Fibroblast of skin of abdomen (primary cell): ENCODE results near the gene OLFM1. TPM values are rescaled to one million over a fixed set of nuclear protein-coding genes. Genes with fewer than 3 reads are reported as not detected.

Experiments used
- DNase-seq: peaks from one replicate; pipeline ENCODE4 v3.0.0-alpha.2; 2013
- polyA plus RNA-seq, 2 experiments: library from polyadenylated mRNA; unstranded; fragments of 120-200 nt; gene quantifications; one replicate each; pipeline ENCODE4 v1.2.1, GENCODE V29; 2013; ENCODE audit not compliant: insufficient read length in 2 of 2

Gene OLFM1
- polyA plus RNA-seq (2013, experiment 1 of 2; ENCODE audit: insufficient read length) = 0.96 TPM
- polyA plus RNA-seq (2013, experiment 2 of 2; ENCODE audit: insufficient read length) = 0.92 TPM

DNA sequence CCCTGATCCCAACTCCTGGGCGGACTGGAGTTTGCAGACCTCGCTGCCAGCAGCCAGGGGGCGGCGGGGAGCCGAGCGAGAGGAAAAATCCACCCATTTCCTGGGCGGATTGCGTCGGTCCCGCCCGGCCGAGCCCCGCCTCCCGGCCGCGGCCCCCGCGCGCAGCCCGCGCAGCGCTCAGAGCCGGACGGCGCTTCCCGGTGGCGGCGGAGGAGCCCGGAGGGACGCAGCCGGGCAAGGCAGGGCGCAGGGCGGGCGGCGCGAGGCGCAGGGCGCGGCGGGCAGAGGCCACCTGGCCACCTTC lies at the start of gene OLFM1:
OLFM1 (plus strand) TSS at position 180 of the 304 bp plus-strand sequence. CDS start 322 bp downstream, outside the sequence.
- peak; percentile 35 for DNase-seq

DNA sequence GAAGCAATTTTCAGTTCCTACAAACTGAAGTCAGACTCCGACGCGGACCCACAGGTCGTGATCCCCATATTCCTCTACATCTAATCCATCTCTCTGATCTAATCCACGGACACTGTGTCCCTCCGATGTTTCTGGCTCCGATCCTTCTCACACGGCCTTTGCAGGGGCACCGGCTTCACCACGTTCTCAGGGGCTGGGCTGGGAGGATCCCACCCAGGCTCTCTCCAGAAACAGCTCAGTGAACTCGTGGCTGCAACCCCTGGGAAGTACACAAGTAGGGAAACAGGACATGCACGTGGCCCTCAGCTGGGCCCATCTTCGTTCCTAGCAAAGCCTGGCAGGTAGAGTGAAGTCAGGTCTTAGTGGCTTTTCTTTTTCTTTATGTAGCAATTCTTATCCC lies 49.1 kb upstream of the OLFM1 start:
- DNase-seq = no peak

DNA sequence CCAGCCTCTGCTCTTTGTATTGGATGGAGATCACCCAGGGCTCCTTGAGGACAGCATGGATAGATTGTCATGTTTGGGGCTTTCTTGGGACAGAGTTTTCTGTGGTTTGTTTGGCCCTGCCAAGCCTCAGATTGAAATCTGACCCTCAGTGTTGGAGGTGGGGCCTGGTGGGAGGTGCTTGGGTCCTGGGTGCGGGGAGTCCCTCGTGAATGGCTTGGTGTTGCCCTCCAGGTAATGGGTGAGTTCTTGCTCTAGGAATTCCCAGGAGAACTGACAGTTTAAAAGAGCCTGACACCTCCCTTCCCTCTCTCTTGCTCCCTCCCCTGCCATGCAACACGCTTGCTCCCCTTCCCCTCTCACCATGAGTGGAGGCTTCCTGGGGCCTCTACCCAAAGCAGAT lies 48.6 kb upstream of the OLFM1 start:
- no peak for DNase-seq

DNA sequence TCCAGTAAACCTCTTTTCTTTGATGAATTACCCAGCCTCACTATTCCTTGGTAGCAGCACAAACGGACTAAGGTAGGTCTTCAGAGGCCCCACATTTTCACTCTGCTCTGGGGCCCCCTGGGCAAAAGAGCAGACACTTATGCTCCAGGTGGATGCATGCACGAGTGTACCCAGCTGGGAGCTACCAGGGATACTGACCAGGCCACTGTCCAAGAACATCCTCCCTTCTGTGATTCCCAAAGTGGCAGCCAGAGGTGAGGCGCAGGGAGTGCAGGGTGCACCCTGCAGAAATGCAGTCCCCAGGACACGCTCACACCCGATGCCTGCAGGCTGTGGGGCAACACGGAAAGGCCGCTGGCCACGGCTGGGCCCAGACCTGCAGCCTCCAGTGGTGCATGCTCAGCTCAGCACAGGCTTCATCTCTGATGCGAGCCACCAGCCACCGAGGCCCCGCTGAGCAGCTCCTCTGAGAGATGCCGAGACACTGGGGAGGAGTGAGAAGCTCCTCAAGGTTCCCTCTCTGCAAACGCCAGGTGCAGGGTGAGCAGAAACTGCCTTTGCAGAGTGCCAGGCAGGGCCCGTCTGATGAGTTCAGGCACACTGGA lies 48.1 kb upstream of the OLFM1 start:
- no peak for DNase-seq

DNA sequence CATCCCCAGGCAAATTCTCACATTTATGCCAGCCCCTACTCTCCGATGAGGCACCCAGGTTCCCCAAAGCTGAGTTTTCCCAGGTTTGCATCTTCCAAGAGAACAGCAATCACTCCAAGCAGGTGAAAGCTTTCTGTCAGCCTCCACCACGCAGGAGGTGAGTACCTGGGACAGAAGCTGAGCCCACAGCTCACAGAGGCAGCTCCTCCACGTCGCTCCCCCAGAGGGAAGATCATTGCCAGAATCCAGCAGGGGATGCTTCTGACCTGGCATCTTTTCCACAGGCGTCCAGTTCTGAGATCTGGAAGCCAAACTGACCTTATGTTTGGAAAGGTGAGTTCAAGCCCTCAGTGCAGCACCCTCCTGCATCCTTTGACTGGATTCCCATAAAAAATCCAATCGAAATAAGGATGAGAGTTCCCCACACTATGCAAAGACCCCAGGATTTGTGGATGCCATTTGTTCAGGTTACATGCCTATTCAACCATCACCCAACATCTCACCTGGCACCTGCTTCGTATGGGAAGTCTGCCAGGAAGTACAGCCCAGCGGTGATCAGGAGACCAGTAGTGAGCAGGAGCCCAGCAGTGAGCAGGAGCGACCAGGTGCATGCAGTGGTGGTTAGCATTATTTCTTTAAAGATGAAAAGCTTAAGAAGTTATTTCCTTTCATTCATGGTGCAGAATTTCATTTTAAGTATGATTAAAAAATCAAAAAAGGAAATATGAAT lies 47.4 kb upstream of the OLFM1 start:
- no peak for DNase-seq

DNA sequence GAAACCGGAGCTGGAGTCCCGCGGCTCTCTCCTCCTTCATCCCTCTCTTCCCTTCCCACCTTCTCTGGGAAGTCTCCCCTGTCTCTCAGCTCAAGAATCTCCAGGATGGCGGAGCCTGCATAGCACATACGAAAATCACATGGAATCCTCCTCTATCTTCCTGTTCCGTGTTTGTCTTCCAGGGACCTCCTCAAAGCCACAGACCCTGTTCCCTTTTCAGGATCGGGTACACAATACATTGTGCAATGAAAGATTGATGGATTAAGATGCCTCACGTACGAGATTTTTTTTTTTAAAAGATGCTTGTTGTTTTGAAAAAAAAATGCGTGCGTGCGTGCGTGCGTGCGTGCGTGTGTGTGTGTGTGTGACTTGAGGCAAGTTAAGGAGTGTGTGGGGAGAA lies 46.6 kb upstream of the OLFM1 start:
- DNase-seq = no peak

DNA sequence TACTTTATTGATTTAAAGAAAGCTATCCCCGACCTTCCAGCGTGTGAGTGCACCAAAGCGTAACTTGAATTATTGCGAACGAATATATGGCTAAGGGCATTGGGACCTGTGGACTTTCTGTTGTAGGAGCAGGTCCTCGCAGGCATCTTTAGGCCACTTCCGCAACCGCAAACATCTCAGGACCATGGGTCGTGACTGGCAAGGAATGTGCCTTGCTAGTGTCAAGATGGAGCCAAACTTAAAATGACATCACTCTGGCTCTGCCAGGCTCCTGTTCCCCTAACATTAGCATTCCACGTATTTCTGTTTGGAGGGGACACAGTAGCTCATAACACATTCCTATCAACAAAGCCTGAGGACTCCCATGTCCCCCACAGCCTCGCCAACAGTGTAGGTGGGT lies 44.1 kb upstream of the OLFM1 start:
- DNase-seq = no peak

DNA sequence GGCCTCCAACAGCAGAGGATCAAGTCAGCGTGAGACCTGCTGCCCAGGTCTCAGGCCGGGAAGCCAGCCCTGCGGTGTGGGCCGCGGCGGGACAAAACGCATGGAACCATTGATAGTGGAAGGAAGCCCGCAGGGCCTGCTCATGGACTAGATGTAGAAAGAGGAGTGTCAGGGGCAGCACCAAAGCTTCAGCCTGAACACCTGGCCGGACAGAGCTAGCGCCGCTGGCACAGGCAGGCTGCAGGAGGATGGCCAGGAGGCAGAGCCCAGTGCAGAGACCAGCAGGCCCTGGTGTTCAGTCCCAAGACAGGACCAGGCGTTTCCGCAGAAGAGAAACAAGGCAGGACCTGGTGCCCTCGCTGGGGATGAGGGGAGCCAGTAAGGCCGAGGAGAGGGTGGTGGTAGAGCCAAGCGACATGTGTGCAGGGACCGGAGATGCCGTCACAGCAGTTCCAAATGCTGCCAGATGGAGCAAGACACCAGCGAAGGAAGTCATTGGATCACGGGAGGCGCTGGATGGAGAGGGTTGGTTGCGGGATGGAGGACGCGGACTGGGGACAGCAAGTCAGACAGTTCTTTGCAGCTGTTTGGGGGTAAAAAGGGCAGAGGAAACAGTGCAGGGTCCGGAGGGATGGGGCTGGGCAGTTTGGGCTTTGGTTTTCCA lies 42.1 kb upstream of the OLFM1 start:
- no peak for DNase-seq

DNA sequence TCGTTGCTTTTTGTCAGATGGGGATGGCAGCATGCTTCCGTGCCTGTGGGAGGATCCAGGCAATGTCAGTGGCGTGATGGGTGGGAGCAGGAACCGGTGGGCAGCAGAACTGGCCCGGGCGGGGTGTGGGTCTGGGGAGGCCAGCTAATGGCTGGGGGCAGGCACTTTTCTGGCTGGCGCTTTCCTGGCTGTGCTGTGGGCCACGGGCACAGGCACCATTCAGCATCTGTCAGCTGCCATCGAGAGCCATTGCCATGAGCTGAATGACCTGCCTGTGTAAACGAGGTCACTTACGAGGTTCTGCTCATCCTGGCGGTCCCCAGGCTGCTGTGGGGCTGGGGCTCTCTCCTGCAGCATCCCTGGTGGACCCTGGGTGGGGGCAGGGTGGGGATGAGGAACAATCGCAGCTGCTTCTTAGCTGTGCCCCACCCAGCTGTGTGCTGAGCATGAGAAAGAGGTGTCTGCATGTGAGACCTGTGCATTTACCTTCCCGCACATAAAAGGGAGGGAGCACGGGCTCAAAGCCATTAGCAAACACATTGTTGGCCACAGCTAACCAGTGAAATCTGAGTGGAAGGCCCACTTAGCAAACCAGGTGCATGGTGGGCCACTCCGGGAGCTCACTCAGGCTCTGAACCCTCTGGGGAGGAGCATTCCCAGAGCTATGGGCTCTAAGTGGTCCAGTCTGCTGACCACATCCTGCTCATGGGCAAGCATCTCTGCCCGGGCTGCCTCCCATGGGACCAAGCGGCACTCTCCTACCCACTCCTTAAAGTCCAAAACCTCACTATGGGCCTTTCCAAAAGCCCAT lies 41.3 kb upstream of the OLFM1 start:
- no peak for DNase-seq

DNA sequence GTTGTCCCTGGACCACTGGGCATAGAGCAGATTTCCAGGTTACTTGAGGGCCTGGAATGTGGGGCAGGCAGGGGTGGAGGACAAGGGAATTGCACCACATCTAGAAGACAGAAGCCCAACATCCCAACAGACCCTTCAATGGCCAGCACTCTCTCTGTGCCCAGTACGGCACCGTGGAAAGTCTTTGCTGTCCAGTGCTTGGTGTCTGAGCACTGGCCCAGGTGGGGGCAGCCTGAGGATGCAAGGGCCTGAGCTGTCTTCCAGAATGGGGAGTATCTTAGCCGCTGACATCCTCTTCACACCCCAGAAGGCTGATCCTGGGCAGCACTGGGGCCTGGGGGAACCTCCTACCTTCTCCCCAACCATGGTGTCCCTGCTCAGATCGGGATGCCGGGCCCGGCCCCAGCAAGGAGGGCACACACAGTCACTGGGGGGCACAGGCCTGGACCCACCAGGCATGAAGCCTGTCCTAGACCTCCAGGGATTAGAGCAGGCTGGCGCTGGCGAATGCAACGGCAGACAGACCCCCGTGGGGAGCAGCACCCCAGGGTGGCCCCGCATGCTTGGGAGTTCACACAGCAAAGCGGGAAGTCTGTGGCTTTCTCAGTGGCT lies 40.6 kb upstream of the OLFM1 start:
- no peak for DNase-seq

DNA sequence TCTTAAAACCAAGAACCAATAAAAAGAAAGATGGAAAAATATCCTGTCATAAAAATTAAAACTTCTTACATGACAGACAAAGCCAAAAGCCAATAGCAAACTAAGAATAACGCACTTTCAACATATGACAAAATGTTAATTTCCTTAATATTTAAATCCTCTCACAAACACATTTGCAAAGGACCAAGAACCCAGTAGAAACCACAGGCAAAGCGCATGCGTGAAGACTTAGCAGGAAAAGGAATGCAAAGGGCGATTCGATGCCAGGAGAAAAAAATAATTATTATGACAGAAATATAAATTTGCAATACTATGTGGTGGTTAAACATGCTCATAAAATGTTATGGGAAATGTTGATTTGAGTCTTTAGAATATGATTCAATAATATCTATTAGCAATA lies 39.9 kb upstream of the OLFM1 start:
- DNase-seq = no peak

DNA sequence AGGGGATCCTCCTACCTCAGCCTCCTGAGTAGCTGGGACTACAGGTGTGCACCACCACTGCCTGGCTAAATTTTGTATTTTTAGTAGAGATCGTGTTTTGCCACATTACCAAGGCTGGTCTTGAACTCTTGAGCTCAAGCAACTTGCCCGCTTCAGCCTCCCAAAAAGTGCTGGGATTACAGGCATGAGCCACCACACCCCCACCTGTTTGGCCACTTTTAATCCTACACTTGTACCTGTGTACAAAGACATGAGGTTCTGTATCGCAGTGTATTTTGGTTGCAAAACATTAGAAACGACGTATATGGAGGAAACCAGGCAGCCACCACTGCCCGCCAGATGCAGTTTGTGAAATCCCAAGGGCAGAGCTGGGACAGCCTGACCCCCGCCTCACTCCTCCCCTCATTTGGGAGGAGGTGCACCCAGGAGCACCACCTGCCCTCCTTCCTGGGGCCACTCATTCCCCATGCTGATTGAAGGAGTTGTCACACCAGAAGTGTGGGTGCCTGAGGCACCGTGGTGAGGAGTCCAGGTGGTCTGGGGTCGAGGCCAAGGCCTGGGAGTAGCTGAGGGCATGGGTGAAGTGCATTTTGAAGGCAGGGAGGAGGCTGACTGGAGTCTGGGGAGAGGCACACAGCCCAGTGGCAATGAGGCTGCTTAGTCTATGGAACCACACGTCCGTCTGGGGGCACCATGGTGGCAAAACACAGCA lies 39.3 kb upstream of the OLFM1 start:
- no peak for DNase-seq

DNA sequence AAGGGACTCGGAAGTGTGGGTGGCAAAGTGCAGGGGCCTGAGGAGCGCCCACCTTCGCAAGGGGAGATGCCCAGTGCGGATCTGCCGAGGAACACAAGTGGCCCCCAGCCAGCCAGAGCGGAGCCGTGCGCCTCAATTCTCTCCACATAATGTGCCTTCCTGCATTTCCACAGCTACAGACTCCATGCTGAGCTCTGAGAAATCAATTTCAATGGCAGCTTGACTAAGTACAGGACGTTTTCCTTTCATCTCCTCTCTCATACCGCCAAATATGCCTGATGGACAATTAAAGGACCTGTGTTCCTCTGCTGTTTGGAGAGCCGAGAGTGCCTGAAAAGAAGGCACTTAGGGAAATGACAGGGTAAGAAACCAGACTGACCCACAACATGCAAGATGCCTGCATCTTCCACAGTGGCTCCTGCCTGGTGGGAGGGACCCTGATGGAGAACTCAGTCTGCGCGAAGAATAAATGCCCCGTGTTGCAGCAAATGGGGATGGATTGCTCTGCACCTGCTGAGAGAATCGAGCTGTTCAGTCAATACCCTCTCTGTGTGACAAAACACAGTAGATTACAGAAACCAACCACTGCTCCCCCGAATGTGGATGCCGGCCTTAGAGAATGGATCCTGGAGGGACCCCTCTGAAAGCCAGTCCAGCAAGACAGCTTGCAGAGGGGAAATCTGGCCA lies 38.6 kb upstream of the OLFM1 start:
- no peak for DNase-seq

DNA sequence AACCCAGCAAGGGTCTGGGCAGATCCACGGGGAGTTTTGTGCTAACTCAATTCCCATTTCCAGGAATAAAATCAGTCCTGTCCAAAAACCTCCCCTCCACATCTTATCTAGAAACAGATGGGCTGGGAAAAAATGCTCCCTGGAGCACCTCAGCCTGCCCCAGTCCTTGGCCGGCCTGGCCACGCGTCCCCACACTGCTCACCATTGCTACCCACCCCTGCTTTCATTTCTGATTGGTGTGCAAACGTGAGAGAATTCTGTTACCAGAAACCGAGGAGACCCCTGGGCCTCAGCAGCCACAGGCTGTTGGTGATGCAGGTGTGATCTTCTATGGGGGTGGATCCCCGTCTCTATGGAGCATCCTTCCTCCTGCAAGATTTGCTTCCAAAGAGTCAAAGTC lies 38.0 kb upstream of the OLFM1 start:
- DNase-seq = no peak

DNA sequence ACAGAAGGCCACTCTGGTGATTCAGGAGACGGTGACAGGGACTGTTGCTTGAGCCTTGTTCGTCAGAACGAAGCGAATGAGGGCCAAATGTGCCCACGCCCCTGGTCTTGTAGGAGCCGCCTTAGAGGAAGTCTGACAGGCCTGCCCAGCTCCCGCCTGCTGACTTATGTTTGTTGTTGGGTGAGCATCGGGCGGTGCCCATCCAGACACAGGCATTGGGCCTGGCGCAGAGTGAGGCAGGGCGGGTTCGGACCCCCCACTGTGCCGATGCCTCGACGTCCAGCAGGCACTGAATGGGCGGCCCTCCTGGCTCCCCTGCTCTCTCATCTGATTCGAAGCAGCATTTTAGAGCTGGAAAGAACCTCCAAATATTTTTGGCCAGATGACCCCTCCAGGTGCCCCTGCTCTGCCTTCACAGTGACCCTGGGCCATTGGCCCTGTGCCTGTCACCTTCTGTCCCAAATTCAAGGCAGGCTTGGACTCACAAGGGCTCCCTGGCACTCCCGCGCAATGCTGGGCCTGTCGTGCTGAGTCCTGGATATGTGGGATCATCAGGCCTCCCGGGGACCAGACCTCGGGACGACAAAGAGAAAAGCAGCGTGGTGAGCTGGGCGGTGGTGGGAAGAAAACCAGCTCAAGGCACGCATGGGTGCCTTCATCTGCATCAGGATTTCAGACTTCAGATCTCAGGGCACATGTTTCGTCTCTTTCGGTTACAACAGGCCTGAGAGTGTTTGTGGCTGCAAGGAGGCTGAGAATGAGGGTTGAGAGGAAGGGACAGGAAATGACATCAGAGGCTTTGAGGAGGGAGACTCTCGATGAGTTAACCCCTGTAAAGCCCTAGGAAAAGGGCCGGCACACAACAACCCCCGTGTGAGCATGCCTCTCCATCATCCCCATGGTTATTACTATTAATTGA lies 37.1 kb upstream of the OLFM1 start:
- no peak for DNase-seq

DNA sequence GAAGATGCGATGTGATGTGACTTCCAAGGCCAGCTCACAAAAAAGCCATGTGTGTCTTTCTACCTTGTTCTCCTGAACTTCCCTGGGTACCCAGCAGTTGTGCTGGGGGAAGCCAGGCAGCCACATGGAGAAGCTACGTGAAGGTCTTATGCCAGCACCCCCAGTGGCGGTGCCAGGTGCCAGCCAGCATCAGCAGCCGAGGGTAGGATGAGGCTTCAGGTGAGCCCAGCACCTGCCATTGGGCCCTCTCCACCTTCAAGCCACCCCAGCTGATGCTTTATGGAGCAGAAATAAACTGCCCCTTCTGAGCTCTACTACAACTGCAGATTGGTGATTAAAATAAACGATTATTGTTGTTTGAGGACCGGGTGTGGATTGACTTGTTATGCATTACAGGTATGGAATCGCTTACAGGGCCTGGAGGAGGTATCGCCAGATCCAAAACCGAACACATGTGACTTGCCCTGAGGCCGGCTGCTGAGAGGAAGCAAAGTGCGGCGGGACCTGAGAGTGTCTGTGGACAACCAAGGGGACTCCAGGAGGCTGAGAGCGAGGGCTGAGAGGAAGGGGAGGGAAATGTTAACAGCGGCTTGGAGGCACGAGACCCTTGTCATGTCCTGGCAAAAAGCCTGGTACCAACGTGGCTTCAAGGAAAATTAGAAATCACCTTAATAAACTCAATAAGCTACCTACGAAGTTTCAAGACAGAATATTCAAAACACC lies 36.0 kb upstream of the OLFM1 start:
- no peak for DNase-seq

DNA sequence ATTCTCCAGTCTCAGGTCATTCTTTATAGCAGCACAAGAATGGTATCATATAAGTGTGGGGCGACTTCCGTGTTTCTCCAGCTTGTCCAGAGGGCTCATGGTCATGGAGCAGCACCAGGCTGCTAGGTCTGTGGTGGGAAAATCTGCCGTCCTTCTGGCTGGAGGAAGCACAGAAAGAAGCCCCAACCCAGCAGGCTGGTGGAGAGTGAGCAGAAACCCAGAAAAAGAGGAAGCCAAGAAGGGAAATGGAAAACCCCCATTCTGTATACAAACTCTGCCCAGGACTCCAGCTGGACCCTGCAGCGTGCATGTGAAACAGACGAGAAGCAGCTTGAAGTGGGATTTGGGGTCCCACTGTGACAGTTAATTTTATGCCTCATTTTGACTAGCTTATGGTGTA lies 34.3 kb upstream of the OLFM1 start:
- no peak for DNase-seq

DNA sequence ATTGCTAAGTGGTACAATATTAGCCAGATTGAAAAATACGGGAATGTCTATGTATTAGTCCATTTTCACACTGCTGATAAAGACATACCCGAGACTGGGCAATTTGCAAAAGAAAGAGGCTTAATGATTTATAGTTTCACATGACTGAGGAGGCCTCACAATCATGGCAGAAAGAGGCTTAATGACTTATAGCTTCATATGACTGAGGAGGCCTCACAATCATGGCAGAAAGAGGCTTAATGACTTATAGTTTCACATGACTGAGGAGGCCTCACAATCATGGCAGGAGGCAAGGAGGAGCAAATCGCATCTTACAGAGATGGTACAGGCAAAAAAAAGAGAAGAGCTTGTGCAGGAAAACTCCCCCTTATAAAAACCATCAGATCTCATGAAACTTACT lies 32.3 kb upstream of the OLFM1 start:
- no peak for DNase-seq

DNA sequence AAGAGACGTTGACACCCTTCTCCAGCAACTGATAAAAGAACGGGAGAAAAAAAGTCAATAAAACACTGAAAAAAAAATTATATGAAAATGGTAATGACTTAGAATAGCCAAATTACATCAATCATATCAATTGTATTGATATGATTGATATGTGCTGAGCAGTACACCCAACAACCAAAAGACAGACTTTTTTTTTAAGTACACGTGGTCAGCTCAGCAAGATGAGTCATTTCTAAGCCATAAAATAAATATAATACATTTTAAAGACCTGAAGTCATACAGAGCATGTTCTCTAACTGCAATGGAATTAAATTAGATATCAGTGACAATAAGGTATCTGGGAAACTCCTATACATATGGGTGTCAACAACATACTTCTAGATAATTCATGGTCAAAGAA lies 30.9 kb upstream of the OLFM1 start:
- DNase-seq = no peak
